Measurements from ENCODE around the gene UROC1. TPM values are rescaled to one million over a fixed set of nuclear protein-coding genes. Genes with fewer than 3 reads are reported as not detected.

The UROC1 gene
- total and polyA plus RNA-seq, 2 of the 13 experiments (the other 11 are each of a cell fraction or from before 2014, with no cell fraction given) = 0.71 to 1.3 TPM

- TF ChIP-seq ZBED4 (CRISPR knock-in tag; IDR thresholded peaks at IDR 0.05; ENCODE audit: borderline replicate concordance) = no peak
- no peak for TF ChIP-seq TCF7 (IDR thresholded peaks at IDR 0.05; ENCODE audit: low read depth)
- no peak for TF ChIP-seq SAFB2 (CRISPR knock-in tag; IDR thresholded peaks at IDR 0.05; ENCODE audit: borderline replicate concordance, low read depth)
- TF ChIP-seq HNF4G (IDR thresholded peaks at IDR 0.05; ENCODE audit: borderline replicate concordance, low read depth, low read length) = 0 out of 2 replicates have a peak, but pooled peaks have one; percentile 8
- TF ChIP-seq HNF4G (CRISPR knock-in tag; IDR thresholded peaks at IDR 0.05; ENCODE audit: borderline replicate concordance, low read depth) = no peak
- TF ChIP-seq HNRNPUL1 (IDR thresholded peaks at IDR 0.05; ENCODE audit: low read depth, low read length) = no peak
- TF ChIP-seq ZNF616 (CRISPR knock-in tag; IDR thresholded peaks at IDR 0.05; ENCODE audit: low read depth) = no peak
- TF ChIP-seq ZNF644 (CRISPR knock-in tag; IDR thresholded peaks at IDR 0.05; ENCODE audit: low read depth) = no peak
- TF ChIP-seq ZNF34 (CRISPR knock-in tag; IDR thresholded peaks at IDR 0.05; ENCODE audit: borderline replicate concordance) = no peak
- TF ChIP-seq ZNF691 (CRISPR knock-in tag; IDR thresholded peaks at IDR 0.05; ENCODE audit: borderline replicate concordance, low read depth) = peak; percentile 78; the same call in 1 of the 2 replicates
- 0 out of 2 replicates have a peak, but pooled peaks have one; percentile 31 for TF ChIP-seq DNMT1 (CRISPR knock-in tag; IDR thresholded peaks at IDR 0.05)
- 0 out of 2 replicates have a peak, but pooled peaks have one; percentile 47 for TF ChIP-seq ZSCAN31 (CRISPR knock-in tag; IDR thresholded peaks at IDR 0.05; ENCODE audit: low read depth)
- no peak for TF ChIP-seq ZNF512B (CRISPR knock-in tag; IDR thresholded peaks at IDR 0.05; ENCODE audit: borderline replicate concordance)
- TF ChIP-seq ZNF792 (CRISPR knock-in tag; IDR thresholded peaks at IDR 0.05) = 0 out of 2 replicates have a peak, but pooled peaks have one; percentile 38
- 0 out of 2 replicates have a peak, but pooled peaks have one; percentile 36 for TF ChIP-seq YEATS4 (CRISPR knock-in tag; IDR thresholded peaks at IDR 0.05; ENCODE audit: borderline replicate concordance)
- TF ChIP-seq KLF11 (CRISPR knock-in tag; IDR thresholded peaks at IDR 0.05) = no peak
- no peak for TF ChIP-seq ZFP36L2 (CRISPR knock-in tag; IDR thresholded peaks at IDR 0.05)
- TF ChIP-seq MYC (CRISPR knock-in tag; IDR thresholded peaks at IDR 0.05; ENCODE audit: borderline replicate concordance) = peak; percentile 61; the same call in 1 of the 2 replicates
Observed at GRCh38 chr3:126487151-126487771, 30.3 kb downstream of the UROC1 start (continued).
